Bone marrow (tissue), 2 donors: Measurements from ENCODE around the gene PITPNC1.
"Not testable (repeated sequence)": the region's sequence is repeated elsewhere in the genome, so short reads cannot be mapped to it uniquely, and the experiment has no call there.

Source experiments
- DNase-seq, 2 donors: peaks; one replicate each; lab custom pipeline; 2025; lab: John Stamatoyannopoulos, UW

PITPNC1 gene

DNA sequence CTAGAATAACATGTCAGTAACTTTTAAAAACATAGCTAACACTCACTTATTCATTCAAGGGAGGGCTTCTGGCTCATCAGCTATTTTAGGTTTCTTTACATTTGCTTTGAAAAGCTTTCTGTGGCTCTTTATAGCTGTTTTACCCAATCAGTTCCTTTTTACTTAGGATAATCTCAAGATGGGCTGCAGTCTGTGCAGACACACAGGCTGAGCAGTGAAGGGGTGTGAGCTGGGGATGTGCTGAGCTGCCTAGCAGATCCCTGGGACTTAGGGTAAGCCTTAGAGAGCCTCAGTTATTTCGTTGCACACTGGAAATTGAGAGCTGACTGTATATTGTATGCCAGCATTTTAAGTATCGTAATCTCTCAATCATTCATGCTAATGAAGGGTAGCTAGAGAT, 310.4 kb downstream of the PITPNC1 start:
- no peak for DNase-seq

DNA sequence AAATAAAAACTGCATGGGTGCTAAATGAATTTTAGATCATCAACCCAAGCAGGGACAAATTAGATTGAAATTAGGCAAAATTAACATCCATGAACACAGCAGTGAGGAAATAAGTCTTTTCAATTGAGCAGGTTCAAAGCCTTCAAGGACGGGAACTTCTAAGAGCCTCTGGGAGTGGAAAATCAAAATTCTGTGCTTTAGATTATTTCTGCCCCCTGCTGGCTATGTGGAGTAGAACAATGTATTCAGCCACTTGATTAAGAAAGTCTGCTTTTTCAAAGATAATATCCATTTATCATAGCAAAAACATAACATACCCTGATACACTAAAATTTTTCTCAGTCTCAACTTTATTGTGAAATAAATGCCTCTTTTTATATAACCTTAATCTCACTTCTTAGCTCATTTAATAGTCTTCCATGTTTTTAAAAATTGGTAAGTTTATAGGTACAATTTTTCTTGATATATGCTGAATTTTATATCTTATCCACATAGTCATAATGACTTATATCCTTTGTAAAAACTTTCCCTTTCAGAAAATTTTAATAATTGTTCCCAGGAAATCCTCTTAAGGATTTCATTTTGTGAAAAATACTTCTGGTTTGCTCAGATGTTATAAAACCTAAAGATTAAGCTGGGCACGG, 312.6 kb downstream of the PITPNC1 start:
- peak in 1 of 2 donors; percentile 43 for DNase-seq

DNA sequence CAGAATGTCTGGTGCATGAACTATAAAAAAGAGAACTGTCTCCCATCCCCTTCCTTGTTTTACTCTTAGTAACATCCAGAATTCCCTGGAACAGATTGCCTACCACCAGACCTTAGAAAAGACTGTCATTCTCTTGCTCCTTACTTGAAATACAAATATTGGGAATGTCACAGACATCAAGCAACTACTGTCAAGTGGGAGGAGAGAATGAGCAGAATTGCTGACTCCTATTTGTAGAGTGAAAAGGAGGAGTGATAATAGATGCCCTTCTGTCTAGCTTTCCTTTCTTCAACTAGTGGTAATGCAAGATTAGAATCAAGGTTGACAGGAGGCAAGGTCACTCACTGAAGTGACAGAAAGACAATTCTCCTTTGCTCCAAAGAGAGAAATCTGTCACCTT, 316.7 kb downstream of the PITPNC1 start:
- DNase-seq, result no peak

DNA sequence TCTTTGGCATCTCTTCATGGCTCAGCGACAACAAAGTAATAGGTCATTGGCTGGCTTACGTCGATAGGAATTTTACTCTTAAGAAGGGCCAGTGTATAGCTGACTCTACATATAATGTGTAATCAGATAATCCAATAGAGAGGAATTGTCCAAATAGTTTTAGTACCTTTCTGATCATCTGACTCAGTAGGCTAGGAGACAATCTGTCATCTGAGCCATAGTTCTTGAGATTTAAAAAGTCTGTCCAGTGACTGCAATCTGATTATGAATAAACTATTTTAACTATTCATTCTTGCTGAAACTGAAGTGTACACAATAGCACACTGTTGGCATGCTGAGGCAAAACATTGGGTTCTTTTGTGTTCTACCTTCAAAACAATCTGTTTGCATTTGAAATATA, 319.3 kb downstream of the PITPNC1 start:
- no peak for DNase-seq

DNA sequence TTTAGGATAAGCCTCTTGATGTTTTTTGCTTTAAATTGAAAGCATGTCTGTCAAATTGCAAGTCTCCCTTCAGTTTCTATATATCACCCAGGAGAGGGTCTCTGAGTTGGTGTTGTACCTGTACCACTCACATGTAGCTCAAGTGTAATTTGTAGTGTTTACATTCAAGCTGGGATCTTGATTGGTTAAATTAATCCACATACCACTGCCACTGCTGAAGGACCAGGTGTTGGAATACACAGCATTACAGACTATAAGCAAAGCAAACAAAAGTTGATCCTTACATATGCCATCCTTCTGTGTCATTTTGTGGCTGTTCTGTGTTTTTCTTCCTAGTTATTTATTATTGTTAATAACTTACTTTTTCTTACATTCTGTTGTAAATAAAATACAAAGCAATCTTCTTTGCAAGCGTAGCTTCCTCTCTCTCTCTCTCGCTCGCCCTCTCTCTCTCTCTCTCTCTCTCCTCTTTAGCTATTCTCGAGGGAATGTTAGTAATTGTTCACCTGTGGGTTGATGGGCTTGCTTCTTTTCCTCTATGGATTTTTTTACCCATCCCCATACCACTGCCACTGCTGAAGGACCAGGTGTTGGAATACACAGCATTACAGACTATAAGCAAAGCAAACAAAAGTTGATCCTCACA, 319.9 kb downstream of the PITPNC1 start:
- DNase-seq, result no peak

DNA sequence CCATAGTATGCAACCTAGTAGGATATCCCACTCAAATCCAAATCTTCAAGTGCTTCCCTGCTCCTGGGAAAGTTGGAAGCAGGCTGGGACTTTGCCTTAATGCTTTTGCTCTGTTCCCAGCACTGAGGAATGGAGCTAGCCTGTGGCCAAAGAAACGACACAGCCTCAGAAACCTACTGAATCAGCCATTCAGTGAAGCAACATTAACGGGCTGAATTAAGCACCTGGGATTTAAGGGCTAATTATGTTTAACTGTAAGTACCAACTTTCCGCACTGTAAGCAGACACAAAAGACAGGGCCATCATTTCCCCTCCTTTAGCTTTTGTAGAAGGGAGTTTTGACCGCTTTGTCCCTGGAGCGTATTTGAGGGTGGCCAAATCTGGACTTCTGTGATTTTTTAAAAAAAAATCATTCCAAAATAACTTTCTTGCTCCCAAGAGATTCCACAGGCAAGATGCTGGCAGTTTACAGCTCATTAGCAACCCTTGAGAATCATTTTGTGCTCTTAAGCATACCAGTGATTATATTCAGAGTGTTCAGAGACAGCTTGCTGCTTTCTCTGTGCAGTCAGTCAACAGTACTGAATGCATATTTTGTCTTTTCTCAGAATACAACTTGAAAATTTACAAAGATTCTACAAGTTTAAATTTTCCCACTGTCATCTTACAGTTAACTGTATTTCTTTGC, 323.1 kb downstream of the PITPNC1 start:
- DNase-seq, result no peak

DNA sequence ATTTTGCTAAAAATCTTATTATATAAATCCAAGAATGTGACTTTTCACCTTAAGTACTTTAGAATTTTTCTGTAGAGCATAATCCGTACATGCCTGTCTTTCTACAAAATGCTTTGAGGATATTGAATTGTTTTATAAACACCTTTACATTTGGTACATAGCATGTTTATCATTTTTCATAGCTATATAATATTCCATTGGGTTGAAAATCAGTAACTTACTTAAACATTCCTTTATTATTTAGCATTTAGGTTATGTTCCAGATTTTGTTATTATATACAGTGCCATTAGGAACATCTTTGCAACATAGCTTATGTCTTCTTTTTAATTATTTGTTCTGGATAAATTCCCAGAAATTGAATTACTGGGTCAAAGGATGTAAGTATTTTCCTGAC, 323.6 kb downstream of the PITPNC1 start:
- no peak for DNase-seq

DNA sequence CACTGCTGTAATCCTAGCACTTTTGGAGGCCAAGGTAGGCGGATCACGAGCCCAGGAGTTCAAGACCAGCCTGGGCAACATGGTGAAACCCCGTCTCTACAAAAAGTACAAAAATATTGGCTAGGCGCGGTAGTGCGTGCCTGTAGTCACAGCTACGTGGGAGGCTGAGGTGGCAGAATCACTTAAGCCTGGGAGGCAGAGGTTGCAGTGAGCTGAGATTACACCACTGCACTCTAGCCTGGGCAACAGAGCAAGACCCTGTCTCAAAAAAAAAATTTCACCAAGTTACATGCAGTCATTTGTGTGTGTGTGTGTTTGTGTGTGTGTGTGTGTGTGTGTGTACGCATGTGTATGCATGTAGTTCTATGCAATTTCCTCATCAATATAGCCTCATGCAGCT, 325.8 kb downstream of the PITPNC1 start:
- not testable (repeated sequence) for DNase-seq

DNA sequence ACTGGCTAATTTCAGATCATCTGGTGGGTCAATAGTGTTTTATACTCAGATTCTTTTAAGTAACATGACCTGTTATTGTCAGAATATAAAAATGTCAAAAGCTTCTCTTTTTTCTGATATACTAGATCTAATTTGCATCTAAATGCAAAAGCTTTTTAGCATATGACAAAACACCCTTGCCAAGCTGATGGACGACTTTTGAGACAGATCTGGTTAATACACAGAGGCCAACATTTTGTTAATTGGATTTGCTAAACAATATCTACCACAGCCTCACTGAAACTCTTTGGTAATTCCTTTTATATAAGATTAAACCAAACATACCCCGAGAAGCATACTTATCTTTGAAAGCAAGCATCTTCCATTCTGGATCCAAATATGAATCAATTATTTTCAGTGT, 330.4 kb downstream of the PITPNC1 start:
- DNase-seq, result no peak

DNA sequence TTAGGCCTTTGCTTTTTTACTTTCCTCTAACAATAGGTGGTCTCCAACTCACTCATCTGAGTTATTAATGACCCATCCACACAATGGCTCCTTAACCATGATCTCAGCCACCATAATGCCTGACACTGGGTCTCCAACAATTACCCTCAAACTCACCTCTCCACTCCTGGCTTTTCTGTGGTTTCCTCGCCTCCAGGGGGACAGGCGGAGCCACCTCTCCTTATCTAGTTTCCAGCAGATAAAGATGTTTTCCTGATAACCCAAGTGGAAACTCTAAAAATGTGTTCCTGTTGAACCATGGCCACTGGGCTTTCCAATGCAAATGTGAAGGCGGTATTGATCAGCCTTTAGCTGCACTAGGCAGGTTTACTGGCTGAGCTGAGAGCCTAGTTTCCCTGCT, 331.3 kb downstream of the PITPNC1 start:
- no peak for DNase-seq

DNA sequence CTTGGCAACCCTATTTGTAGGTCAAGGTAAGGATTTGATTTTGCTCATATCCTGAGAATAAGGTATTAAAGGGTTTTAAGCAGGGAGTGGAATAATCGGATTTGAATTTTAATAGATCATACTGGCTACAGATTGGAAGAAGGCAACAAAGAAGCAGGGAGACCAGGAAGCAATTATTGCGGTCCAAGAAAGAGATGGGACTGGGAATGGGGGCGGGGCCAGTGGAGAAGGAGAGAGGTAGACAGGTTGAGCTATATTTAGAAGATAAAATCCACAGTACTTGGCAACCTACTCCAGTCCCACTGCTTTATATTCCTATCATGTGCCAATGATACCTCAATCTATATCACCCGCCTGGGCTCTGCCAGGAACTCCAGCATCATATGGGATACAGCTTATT, 334.8 kb downstream of the PITPNC1 start:
- no peak for DNase-seq

DNA sequence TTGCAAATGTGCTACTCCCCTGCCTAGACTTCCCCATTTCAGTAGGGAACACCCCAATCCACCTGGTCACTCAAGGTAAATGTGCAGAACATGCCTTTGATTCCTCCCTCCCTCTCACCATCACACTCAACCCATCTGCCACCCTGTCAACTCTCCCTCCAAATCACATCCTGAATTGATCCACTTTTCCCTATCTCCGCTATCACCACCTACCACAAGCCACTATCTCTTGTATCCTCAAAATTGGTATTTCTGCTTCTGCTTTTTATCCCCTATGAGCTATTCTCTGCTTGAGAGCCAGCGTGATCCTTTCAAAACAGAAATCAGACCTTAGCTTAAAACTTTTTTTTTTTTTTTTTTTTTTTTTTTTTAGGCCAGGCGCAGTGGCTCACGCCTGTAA, 335.3 kb downstream of the PITPNC1 start:
- DNase-seq, result no peak

DNA sequence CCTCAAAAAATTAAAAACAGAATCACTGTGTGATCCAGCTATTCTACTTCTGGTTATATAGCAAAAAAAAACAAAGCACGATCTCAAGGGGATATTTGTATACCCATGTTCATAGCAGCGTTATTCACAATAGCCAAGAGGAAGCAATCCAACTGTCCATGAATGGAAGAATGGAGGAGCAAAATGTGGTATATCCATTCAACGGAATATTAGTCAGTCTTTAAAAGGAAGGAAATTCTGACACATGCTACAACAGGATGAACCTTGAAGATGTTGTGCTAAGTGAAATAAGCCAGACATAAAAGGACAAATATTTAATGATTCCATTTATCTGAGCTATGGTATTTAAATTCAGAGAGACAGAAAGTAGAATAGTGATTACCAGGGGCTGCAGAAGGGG, 336.1 kb downstream of the PITPNC1 start:
- no peak for DNase-seq

DNA sequence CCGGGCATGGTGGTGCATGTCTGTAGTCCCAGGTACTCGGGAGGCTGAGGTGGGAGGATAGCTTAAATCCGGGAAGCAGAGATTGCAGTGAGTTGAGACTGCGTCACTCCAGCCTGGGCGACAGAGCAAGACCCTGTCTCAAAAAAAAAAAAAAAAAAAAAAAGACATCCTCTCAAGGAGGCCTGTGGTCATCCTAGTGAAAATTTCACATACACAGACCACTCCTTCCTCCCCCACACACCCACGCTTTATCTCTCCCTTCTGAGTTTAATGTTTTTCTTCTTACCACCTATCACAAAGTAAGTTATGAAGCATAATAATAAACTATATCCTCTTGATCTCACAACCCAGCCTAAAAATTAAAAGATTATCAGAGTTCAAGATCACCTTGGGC, 339.3 kb downstream of the PITPNC1 start:
- no peak for DNase-seq

DNA sequence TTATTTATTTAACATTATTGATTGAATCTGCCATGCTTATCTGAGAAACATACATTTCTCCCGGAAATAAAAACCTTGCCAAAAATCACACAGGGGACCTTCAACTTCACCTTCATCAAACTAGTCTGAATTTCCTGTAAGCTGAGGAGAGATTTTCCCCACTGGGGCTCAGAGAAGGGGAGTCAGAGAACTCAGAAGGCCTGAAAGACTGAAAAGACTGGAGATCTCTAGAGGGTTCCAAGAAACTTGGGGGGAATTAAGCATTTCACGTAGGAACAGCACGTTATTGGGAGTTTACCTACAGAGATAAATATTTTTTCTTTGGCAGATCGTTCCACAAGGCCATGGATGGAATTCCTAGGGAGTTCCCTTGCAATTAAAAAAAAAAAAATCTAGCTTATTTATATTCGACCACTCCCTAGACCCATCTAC, 340.1 kb downstream of the PITPNC1 start:
- DNase-seq, result peak in 1 of 2 donors; percentile 6

DNA sequence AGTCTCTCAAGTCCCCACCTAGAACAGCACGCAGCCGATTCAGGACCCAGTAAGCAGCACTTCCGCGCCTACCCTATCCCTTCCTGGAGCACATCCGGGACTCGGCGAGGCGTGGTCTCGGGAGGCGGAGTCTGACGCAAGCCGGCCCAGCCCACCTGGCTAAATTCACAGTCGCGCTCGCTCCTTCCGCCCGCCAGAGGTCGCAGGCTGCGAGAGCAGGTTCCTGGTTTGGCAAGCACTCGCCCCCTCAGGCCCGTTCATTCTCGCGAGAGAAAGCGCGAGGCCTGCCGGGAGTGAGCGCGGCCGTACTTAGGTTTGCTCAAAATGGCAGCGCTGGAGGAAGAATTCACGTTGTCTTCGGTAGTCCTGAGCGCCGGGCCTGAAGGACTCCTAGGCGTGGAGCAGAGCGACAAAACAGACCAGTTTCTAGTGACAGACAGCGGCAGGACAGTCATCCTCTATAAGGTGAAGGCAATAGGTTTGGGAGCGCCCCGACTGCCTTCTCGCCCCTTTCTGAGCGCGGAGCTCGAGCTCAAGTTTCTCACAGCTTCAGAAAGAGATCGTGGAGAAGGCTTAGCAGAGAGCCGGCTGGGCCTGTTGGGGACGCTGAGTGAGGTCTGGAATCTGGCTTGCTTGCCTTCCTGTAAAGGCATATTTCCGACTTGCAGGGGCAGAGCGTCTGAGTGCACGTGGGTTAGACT, 340.7 kb downstream of the PITPNC1 start, which contains the start of gene NOL11:
TSS of gene NOL11 (plus strand) at position 313 of the 701 bp plus-strand sequence. CDS start at position 325, 12 bp downstream.
- DNase-seq, result peak; percentile 94 to 99

DNA sequence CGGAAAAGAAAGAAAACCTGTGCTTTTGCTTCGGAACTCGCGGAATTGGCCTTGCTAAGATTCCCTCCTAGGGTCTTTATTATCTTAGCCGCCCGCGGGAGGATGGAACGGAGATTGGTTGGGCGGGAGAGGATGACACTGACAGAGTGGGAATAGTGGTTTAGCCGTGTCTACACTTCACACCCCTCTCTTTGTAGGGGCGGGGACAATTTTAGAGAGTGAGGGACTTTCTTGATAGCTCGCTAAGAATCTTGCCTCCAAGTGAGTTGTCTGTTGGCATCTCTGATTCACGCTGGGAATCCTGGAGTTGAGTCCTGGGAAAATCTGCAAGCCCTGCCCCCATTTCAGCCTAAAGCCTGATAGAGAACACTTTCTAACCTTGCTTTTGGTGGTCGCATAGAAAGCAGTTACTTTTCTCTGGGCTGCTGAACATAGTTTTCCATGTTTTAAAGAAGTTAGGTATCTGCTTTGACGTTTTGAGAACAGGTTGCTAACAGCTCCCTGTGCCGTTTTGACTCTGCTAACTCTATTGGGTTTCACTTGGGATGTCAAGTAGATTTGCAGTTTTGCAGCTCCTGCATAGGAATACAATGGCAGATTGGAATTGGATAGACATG, 341.4 kb downstream of the PITPNC1 start:
- DNase-seq, result peak in 1 of 2 donors; percentile 50

DNA sequence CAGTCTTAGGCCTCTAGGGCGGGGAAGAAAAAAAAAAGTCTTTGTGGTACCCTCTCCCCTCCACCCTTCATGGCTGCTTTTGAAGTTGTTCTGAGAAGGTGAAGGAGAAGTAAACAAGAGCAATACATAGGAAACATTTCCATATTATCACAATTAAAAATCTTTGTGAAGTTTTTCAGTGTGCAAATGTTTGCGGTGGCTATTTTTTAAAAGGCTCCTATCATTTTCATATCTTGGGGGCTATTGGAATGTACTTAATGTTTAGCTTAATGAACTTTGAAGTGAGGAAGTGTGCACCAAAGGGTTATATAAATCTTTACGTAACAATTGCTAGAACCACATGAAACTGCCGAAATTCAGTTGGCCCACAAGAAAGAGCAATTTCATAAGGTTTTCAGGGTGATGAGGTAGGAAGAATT, 348.3 kb downstream of the PITPNC1 start:
- no peak for DNase-seq

DNA sequence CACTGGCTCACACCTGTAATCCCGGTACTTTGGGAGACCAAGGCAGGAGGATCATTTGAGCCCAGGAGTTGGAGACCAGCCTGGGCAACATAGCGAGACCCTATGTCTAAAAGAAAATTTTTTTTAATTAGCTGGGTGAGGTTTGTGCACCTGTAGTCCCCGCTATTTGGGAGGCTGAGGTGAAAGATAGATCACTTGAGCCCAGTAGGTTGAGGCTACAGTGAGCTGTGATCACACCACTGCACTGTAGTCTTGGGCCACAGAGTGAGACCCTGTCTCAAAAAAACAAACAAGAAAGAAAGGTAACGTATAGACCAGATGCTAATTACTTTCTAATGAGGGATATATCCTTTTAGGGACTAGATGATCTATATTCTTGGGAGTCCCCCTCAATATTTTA, 348.7 kb downstream of the PITPNC1 start:
- DNase-seq, result no peak

DNA sequence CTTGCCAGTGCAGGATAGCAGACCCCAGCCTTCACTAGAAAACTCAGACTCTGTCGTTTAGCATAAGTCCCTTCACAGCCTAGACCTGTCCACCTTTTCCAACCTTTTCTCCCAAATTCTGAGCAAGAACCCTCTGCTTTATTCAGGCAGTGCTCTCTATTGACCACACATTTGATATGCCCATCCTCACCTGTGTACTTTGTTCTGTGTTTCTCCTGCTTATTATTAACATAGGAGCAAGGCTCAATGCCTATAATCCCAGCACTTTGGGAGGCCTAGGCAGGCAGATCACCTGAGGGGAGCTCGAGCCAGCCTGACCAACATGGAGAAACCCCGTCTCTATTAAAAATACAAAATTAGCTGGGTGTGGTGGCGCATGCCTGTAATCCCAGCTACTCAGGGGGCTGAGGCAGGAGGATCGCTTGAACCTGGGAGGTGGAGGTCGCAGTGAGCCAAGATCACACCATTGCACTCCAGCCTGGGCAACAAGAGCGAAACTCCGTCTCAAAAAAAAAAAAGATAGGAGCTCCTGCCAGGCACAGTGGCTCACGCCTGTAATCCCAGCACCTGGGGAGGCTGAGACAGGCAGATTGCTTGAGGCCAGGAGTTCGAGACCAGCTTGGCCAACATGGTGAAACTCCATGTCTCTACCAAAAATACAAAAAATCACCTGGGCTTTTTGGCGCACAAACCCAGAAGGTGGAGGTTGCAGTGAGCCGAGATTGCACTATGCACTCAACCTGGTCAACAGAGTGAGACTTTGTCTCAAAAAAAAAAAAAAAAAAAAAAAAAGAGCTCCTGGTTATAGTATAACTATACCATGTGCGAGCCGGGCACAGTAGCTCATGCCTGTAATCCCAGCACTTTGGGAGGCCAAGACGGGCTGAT, 350.3 kb downstream of the PITPNC1 start:
- DNase-seq, result not testable (repeated sequence)

DNA sequence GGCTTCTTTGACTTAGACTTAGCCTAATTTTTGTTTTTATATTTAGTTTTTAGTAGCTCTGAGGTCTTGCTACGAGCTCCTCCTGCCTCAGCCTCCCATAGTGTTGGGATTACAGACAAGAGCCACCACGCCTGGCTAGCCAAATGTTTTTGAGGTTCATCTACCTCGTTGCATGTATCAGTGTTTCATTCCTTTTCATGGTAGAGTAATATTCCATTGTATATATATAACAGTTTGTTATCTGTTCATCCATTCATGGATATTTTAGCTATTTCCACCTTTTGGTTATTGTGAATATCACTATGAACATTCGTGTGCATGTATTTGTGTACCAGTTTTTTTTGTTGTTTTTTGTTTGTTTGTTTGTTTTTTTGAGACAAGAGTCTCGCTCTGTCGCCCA, 352.8 kb downstream of the PITPNC1 start:
- no peak for DNase-seq
